Smooth muscle cell (in vitro differentiated cells): ENCODE measurements around the gene PRKAG3. TPM values are rescaled to one million over a fixed set of nuclear protein-coding genes. Genes with fewer than 3 reads are reported as not detected.

Experiments used
- DNase-seq: peaks from one replicate; lab custom pipeline; 2025; ENCODE audit not compliant: unreplicated experiment; lab: John Stamatoyannopoulos, UW
- H2AFZ ChIP-seq: fragments of 200-600 bp; sonication (generic); 2 replicates; pipeline ENCODE4 v1.6.0; 2016; ENCODE audit warnings: antibody characterized with exemption, low read depth, mild to moderate bottlenecking
- H3F3A ChIP-seq: fragments of 200-600 bp; sonication (generic); 2 replicates; pipeline ENCODE4 v1.6.0; 2017; ENCODE audit warnings: antibody characterized with exemption, low read depth
- H3K27ac ChIP-seq: fragments of 200-600 bp; sonication (generic); 2 replicates; pipeline ENCODE4 v1.5.1; 2016; ENCODE audit warnings: low read depth, mild to moderate bottlenecking
- H3K27me3 ChIP-seq: fragments of 200-600 bp; sonication (generic); 2 replicates; pipeline ENCODE4 v1.6.1; 2016; ENCODE audit warnings: low read depth, mild to moderate bottlenecking
- H3K36me3 ChIP-seq: fragments of 200-600 bp; sonication (generic); 2 replicates; pipeline ENCODE4 v1.5.1; 2016; ENCODE audit warnings: low read depth
- H3K4me1 ChIP-seq: fragments of 200-600 bp; sonication (generic); 2 replicates; pipeline ENCODE4 v1.5.1; 2016; ENCODE audit warnings: low read depth
- H3K4me2 ChIP-seq: fragments of 200-600 bp; sonication (generic); 2 replicates; pipeline ENCODE4 v1.6.0; 2016; ENCODE audit warnings: mild to moderate bottlenecking
- H3K4me3 ChIP-seq: fragments of 200-600 bp; sonication (generic); 2 replicates; pipeline ENCODE4 v1.5.1; 2016; ENCODE audit warnings: mild to moderate bottlenecking
- H3K79me2 ChIP-seq: fragments of 200-600 bp; sonication (generic); 2 replicates; pipeline ENCODE4 v1.6.0; 2016; ENCODE audit warnings: low read depth, mild to moderate bottlenecking
- H3K9ac ChIP-seq: fragments of 200-600 bp; sonication (generic); 2 replicates; pipeline ENCODE4 v1.6.0; 2016; ENCODE audit warnings: low read depth
- H3K9me3 ChIP-seq: fragments of 200-600 bp; sonication (generic); replicated peaks from 2 replicates; pipeline ENCODE4 v1.5.1; 2016; ENCODE audit warnings: low read depth
- H4K20me1 ChIP-seq: fragments of 200-600 bp; sonication (generic); 2 replicates; pipeline ENCODE4 v1.6.0; 2016; ENCODE audit warnings: low read depth
- WGBS: methylation state at CpG from one replicate; pipeline ENCODE4 v1.1.7; 2016; ENCODE audit warnings: low lambda C conversion rate; 5-methylcytosine and 5-hydroxymethylcytosine counted together
- polyA plus RNA-seq: library from polyadenylated mRNA; unstranded; fragments of >200 nt; fragmentation: Nextera tagmentation; extraction: Ambion mirVana; gene quantifications from 2 replicates; pipeline ENCODE4 v1.2.1, GENCODE V29; 2016
- total RNA-seq: library from RNA; depleted of rRNA; stranded (reverse); fragments of >200 nt; gene quantifications from 2 replicates; pipeline ENCODE4 v1.2.3, GENCODE V29; 2014
- TF ChIP-seq, protein P1 (sequence below): fragments of 200-600 bp; sonication (generic); IDR thresholded peaks from 2 replicates; pipeline ENCODE4 v1.5.1; 2017; ENCODE audit warnings: borderline replicate concordance, mild to moderate bottlenecking, antibody characterized with exemption; ENCODE audit not compliant: insufficient read depth, poor library complexity, severe bottlenecking

PRKAG3 gene
- total and polyA plus RNA-seq, 2 experiments from 2014 or later = not detected

DNA sequence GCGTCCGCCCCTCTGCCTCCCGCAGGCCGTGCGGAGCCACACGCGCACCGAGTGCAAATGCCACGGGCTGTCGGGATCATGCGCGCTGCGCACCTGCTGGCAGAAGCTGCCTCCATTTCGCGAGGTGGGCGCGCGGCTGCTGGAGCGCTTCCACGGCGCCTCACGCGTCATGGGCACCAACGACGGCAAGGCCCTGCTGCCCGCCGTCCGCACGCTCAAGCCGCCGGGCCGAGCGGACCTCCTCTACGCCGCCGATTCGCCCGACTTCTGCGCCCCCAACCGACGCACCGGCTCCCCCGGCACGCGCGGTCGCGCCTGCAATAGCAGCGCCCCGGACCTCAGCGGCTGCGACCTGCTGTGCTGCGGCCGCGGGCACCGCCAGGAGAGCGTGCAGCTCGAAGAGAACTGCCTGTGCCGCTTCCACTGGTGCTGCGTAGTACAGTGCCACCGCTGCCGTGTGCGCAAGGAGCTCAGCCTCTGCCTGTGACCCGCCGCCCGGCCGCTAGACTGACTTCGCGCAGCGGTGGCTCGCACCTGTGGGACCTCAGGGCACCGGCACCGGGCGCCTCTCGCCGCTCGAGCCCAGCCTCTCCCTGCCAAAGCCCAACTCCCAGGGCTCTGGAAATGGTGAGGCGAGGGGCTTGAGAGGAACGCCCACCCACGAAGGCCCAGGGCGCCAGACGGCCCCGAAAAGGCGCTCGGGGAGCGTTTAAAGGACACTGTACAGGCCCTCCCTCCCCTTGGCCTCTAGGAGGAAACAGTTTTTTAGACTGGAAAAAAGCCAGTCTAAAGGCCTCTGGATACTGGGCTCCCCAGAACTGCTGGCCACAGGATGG, 42.0 kb upstream of the PRKAG3 start:
- WGBS = 39% methylated on average over 60 of the region's 86 CpGs
- no peak overlapping the region for H3K4me2 ChIP-seq
- H3K9ac ChIP-seq = no peak overlapping the region
- H4K20me1 ChIP-seq = no peaks in the 10 kb centered on the region
- no peaks in the 10 kb centered on the region for H3K79me2 ChIP-seq
- no peaks in the 10 kb centered on the region for H3K36me3 ChIP-seq
- no peaks in the 10 kb centered on the region for H3F3A ChIP-seq
- no peak for DNase-seq
- peaks cover 9% of the 10 kb centered on the region for H3K4me1 ChIP-seq
- peaks cover 70% of the 10 kb centered on the region for H3K27me3 ChIP-seq
- no peak overlapping the region for H3K27ac ChIP-seq
- TF ChIP-seq, protein P1, sequence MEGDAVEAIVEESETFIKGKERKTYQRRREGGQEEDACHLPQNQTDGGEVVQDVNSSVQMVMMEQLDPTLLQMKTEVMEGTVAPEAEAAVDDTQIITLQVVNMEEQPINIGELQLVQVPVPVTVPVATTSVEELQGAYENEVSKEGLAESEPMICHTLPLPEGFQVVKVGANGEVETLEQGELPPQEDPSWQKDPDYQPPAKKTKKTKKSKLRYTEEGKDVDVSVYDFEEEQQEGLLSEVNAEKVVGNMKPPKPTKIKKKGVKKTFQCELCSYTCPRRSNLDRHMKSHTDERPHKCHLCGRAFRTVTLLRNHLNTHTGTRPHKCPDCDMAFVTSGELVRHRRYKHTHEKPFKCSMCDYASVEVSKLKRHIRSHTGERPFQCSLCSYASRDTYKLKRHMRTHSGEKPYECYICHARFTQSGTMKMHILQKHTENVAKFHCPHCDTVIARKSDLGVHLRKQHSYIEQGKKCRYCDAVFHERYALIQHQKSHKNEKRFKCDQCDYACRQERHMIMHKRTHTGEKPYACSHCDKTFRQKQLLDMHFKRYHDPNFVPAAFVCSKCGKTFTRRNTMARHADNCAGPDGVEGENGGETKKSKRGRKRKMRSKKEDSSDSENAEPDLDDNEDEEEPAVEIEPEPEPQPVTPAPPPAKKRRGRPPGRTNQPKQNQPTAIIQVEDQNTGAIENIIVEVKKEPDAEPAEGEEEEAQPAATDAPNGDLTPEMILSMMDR = no peak
- no peak overlapping the region for H2AFZ ChIP-seq
- H3K9me3 ChIP-seq = no peaks in the 10 kb centered on the region
- H3K4me3 ChIP-seq = no peak overlapping the region

DNA sequence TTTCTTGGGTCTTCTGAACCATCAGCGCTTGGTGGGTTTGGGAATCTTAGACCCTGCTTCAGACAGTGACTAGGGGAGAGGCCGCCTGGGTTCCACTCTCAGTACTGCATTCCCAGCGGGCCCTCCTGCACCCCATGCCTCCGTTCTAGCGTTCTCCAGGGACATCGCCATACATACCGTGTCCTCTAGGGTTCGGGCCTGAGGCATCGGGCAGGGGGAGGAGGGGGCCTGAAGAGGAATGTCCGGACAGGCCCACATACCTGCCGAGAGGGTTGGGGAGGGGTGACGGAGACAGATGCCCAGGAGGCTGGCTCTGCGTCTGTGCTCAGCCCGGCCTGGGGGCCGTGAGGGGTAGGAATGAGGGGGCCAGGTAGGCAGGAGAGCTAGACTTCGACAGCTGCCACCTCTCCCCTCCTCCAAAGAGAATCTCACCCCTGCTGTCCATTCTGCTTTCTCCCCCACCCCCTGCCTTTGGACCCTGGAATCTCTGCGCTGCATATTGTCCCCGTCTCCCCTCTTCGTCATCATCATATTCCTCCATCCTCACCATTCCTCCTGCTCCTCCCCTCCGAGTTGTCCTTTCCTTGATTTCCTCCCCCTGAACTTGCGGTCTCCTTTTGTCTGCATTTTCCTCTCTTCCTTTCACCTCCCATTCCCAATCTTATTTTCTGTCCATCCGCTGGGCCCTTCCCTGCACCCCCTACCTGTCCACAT, 41.2 kb upstream of the PRKAG3 start:
- no peak for DNase-seq
- TF ChIP-seq, protein P1 = no peak
- Histone ChIP-seq H3K27ac (no peak overlapping the region), H2AFZ (no peak overlapping the region), H3K36me3 (no peaks in the 10 kb centered on the region), H3K4me3 (no peak overlapping the region), H3K4me1 (peaks cover 2% of the 10 kb centered on the region), H3K27me3 (peaks cover 77% of the 10 kb centered on the region), H3K79me2 (no peaks in the 10 kb centered on the region), H3K9ac (no peak overlapping the region), H3K4me2 (no peak overlapping the region), H3F3A (no peaks in the 10 kb centered on the region), H3K9me3 (no peaks in the 10 kb centered on the region), H4K20me1 (no peaks in the 10 kb centered on the region)
- WGBS = 28% methylated on average over 22 of the region's 22 CpGs

DNA sequence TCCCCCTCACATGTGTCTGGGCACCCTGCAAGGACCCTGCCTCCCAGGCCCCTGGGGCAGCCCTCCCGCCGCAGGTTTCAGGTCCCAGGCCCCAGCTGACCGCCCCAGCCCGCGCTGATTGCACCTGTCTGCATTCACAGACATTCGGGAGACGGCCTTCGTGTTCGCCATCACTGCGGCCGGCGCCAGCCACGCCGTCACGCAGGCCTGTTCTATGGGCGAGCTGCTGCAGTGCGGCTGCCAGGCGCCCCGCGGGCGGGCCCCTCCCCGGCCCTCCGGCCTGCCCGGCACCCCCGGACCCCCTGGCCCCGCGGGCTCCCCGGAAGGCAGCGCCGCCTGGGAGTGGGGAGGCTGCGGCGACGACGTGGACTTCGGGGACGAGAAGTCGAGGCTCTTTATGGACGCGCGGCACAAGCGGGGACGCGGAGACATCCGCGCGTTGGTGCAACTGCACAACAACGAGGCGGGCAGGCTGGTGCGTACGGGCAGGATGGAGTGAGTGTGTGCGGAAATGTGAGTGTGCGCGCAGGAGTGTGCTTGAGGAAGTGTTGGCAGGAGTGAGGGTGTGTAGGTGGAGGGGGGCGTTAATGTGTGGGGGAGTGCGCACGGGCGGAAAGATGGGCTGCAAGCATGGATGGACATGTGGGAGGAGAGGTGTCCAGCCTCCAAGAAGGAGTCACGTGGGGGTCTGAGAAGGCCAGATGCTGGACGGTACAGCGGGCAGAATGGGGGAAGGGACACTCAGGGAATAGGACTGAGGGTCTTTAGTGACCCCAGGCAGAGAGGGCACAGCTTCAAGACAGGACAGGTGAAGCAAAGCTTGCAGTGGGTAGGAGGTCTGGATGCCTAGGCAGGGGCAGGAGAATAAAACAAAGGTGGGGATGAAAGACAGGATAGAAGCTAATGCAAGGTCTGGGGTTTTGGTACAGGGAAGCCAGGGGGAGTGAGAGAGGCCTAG, 40.0 kb upstream of the PRKAG3 start:
- no peak overlapping the region for H3K4me2 ChIP-seq
- no peak for DNase-seq
- H4K20me1 ChIP-seq = no peaks in the 10 kb centered on the region
- H3F3A ChIP-seq = no peaks in the 10 kb centered on the region
- no peaks in the 10 kb centered on the region for H3K79me2 ChIP-seq
- TF ChIP-seq, protein P1 = no peak
- no peak overlapping the region for H2AFZ ChIP-seq
- H3K9me3 ChIP-seq = no peaks in the 10 kb centered on the region
- H3K4me3 ChIP-seq = no peak overlapping the region
- H3K36me3 ChIP-seq = no peaks in the 10 kb centered on the region
- H3K27me3 ChIP-seq = peaks cover 77% of the 10 kb centered on the region
- WGBS = 39% methylated on average over 50 of the region's 60 CpGs
- H3K9ac ChIP-seq = no peak overlapping the region
- H3K4me1 ChIP-seq = no peaks in the 10 kb centered on the region
- H3K27ac ChIP-seq = no peak overlapping the region
